Astrocyte of the spinal cord (primary cell): Measurements from ENCODE around the gene OAS2.

Experiments used
- DNase-seq: peaks from one replicate; pipeline ENCODE4 v3.0.0; 2011; ENCODE audit warnings: low read depth, low spot score
- H3K4me3 ChIP-seq: 2 replicates; pipeline ENCODE4 v1.5.1; 2011; ENCODE audit warnings: low read depth, mild to moderate bottlenecking, low read length, moderate library complexity
- in situ Hi-C: cut with HindIII; loops from 2 replicates; pipeline ENCODE4 v1.10.0; 2017; ENCODE audit warnings: low sequenced_read_pairs
- TF ChIP-seq, protein P1 (sequence below): IDR thresholded peaks from 2 replicates; pipeline ENCODE4 v1.5.1; 2012; ENCODE audit warnings: low read depth, mild to moderate bottlenecking, low read length, inconsistent platforms

The OAS2 gene

DNA sequence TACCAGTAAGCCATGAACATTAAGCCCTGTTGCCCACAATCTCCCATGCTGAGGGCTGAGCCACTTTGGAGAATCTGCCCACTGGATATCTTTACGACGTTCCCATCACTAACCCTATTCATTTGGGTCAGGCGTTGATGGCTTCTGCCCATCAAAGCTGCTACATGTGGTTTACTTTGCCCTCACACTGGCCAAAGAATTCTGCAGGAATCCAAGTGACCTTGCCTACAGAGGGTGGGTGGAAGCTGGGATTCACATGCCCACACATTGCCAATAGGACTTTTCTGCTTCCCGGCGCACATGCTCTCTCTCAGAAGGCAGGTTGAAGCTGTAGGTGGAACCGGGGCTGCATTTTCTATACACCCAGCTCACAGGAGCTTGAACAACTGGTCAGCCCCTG, 28.3 kb downstream of the OAS2 start:
- DNase-seq = no peak
- no peak overlapping the region for H3K4me3 ChIP-seq
- TF ChIP-seq, protein P1, sequence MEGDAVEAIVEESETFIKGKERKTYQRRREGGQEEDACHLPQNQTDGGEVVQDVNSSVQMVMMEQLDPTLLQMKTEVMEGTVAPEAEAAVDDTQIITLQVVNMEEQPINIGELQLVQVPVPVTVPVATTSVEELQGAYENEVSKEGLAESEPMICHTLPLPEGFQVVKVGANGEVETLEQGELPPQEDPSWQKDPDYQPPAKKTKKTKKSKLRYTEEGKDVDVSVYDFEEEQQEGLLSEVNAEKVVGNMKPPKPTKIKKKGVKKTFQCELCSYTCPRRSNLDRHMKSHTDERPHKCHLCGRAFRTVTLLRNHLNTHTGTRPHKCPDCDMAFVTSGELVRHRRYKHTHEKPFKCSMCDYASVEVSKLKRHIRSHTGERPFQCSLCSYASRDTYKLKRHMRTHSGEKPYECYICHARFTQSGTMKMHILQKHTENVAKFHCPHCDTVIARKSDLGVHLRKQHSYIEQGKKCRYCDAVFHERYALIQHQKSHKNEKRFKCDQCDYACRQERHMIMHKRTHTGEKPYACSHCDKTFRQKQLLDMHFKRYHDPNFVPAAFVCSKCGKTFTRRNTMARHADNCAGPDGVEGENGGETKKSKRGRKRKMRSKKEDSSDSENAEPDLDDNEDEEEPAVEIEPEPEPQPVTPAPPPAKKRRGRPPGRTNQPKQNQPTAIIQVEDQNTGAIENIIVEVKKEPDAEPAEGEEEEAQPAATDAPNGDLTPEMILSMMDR = no peak
- in situ Hi-C loops = no loop called here

DNA sequence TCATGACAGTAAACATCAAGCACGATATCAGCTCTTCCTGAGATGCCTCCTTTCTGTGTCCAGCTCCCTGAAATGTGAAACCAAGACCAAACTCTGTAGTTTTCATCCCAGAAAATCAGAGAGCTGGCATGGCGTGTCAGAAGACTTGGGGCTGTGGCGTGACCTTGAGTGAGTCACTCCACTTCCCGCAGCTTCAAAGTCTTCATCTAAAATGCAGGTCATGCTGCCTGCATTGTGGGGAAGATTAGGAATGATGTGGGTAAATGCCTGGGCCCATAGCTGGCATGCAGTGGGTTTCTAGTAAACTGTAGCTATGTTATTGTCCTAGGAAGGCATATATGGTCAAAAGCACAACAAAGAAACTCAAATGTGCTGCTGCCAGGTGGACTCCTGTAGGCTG, 28.8 kb downstream of the OAS2 start:
- peak; percentile 91 for DNase-seq
- in situ Hi-C loops = no loop called here
- TF ChIP-seq, protein P1 = no peak
- no peak overlapping the region for H3K4me3 ChIP-seq

DNA sequence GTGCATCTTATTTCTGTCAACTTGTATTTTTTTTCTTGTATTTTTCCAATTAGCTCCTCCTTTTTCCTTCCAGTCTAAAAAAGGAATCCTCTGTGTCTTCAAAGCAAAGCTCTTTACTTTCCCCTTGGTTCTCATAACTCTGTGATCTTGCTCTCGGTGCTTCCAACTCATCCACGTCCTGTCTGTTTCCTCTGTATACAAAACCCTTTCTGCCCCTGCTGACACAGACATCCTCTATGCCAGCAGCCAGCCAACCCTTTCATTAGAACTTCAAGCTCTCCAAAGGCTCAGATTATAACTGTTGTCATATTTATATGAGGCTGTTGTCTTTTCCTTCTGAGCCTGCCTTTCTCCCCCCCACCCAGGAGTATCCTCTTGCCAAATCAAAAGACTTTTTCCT, 32.4 kb downstream of the OAS2 start:
- TF ChIP-seq, protein P1 = no peak
- H3K4me3 ChIP-seq = no peak overlapping the region
- in situ Hi-C loops = no loop called here
- DNase-seq = no peak

DNA sequence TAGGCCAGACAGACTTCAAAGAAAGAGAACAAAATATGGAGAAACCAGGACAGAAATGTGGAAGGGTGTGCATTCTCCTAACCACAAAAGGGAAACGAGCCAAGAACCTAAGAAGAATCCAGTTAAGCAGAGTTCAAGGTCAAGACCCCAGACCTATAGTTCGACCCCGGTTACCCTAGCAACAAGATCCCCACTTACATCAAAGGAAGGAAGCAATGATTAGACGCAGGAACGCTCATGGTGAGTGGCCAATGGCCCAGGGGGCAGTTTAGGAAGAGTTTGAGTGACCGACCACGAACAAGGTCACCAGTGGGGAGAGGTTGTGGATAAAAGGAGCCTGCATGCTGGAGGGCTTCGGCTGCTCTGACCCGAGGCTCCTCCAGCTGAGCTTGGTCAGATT, 36.2 kb downstream of the OAS2 start:
- no peak overlapping the region for H3K4me3 ChIP-seq
- in situ Hi-C loops = no loop called here
- TF ChIP-seq, protein P1 = no peak
- DNase-seq = no peak

DNA sequence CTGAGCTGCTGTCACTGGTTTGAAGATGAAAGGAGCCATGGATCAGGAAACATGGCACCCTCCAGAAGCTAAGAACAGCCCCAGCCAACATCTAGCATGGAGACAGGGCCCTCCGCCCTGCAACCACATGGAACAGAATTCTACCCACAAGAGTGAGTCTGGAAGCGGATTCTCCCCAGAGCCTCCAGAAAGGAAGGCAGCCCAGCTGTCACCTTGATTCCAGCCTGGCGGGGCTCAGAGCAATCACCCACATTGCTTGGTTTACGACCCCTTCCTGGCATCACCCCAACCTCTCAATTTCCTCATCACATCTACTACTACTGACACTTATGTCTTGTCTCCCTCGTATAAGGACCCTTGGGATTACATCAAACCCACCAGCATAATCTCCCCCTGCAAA, 38.5 kb downstream of the OAS2 start:
- TF ChIP-seq, protein P1 = no peak
- in situ Hi-C loops = no loop called here
- H3K4me3 ChIP-seq = no peak overlapping the region
- DNase-seq = no peak

DNA sequence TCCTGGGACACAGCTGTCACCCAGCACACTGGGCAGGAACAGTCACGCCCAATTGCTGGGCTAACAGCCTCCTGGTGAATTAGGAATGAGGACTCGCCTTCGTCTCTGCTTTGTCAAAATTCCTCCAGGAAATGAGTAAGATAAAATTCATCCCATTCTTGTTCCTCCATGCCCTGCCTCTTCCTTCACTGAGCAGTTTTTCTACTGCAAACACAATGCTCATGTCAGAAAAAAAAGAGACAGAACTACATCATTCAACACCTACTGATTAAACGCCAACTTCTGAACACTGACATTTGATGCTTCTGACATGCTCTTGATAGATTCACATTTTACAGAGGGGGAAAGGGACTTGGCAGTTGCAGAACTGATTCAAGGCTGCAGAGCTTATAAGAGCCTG, 40.7 kb downstream of the OAS2 start:
- in situ Hi-C loops = no loop called here
- TF ChIP-seq, protein P1 = no peak
- H3K4me3 ChIP-seq = no peak overlapping the region
- DNase-seq = peak; percentile 48

DNA sequence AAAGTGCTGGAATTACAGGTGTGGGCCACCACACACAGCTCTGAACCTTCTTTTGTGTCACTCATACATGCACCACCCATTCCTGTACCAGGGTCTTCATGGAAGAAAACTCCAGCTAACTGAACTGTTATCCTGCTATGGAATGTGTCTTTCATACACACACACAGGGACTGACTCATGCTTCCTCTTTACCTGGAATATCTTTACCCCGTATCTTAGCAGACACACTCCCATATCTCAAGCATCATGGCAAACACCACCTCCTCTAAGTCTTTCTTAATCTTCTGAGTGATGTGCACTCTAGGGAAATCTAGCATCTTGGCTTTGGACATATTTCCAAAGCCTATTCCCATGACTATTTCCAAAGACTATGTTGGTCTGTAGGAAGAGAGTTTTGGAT, 43.2 kb downstream of the OAS2 start:
- TF ChIP-seq, protein P1 = no peak
- DNase-seq = no peak
- H3K4me3 ChIP-seq = no peak overlapping the region
- in situ Hi-C loops = no loop called here
